SH-SY5Y (cell line): ENCODE results near the gene MT4.

Experiments
- GATA2 ChIP-seq: IDR thresholded peaks from 2 replicates; pipeline ENCODE4 v1.6.1; 2011; ENCODE audit warnings: mild to moderate bottlenecking, low read depth, low read length
- GATA3 ChIP-seq: IDR thresholded peaks from 2 replicates; pipeline ENCODE4 v1.6.1; 2011; ENCODE audit warnings: low read depth, mild to moderate bottlenecking, low read length, moderate library complexity

- TF ChIP-seq GATA2 (no peak), GATA3 (no peak)
These were observed at the start of gene MT4 for GRCh38 chr16:56564793-56565477.
